ENCODE measurements around the gene BAZ2A.

GRCh38 chr12:56633468-56634241, 3.5 kb upstream of the BAZ2A start:
- TF ChIP-seq, protein P1, sequence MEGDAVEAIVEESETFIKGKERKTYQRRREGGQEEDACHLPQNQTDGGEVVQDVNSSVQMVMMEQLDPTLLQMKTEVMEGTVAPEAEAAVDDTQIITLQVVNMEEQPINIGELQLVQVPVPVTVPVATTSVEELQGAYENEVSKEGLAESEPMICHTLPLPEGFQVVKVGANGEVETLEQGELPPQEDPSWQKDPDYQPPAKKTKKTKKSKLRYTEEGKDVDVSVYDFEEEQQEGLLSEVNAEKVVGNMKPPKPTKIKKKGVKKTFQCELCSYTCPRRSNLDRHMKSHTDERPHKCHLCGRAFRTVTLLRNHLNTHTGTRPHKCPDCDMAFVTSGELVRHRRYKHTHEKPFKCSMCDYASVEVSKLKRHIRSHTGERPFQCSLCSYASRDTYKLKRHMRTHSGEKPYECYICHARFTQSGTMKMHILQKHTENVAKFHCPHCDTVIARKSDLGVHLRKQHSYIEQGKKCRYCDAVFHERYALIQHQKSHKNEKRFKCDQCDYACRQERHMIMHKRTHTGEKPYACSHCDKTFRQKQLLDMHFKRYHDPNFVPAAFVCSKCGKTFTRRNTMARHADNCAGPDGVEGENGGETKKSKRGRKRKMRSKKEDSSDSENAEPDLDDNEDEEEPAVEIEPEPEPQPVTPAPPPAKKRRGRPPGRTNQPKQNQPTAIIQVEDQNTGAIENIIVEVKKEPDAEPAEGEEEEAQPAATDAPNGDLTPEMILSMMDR (IDR thresholded peaks at IDR 0.05; ENCODE audit: insufficient read depth, low read length) = no peak
- TF ChIP-seq POLR2AphosphoS5 (IDR thresholded peaks at IDR 0.05; ENCODE audit: low read depth) (no peak), SPI1 (IDR thresholded peaks at IDR 0.05; ENCODE audit: borderline replicate concordance, low read depth) (no peak)
- TF ChIP-seq, protein P2, sequence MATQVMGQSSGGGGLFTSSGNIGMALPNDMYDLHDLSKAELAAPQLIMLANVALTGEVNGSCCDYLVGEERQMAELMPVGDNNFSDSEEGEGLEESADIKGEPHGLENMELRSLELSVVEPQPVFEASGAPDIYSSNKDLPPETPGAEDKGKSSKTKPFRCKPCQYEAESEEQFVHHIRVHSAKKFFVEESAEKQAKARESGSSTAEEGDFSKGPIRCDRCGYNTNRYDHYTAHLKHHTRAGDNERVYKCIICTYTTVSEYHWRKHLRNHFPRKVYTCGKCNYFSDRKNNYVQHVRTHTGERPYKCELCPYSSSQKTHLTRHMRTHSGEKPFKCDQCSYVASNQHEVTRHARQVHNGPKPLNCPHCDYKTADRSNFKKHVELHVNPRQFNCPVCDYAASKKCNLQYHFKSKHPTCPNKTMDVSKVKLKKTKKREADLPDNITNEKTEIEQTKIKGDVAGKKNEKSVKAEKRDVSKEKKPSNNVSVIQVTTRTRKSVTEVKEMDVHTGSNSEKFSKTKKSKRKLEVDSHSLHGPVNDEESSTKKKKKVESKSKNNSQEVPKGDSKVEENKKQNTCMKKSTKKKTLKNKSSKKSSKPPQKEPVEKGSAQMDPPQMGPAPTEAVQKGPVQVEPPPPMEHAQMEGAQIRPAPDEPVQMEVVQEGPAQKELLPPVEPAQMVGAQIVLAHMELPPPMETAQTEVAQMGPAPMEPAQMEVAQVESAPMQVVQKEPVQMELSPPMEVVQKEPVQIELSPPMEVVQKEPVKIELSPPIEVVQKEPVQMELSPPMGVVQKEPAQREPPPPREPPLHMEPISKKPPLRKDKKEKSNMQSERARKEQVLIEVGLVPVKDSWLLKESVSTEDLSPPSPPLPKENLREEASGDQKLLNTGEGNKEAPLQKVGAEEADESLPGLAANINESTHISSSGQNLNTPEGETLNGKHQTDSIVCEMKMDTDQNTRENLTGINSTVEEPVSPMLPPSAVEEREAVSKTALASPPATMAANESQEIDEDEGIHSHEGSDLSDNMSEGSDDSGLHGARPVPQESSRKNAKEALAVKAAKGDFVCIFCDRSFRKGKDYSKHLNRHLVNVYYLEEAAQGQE (IDR thresholded peaks at IDR 0.05; ENCODE audit: insufficient replicate concordance, low read depth) = no peak

Data from HL-60 (cell line).